Spleen (tissue), 11 donors: ENCODE results near the gene SENP7. TPM values are rescaled to one million over a fixed set of nuclear protein-coding genes. Genes with fewer than 3 reads are reported as not detected.

Experiments
- DNase-seq: peaks from one replicate; pipeline ENCODE4 v3.0.0-alpha.2; 2020
- H3K27ac ChIP-seq, 8 donors: fragments of 200-600 bp; sonication (generic) in 7 of 8; 1 replicate in 4 of 8; 2 replicates in 4 of 8; pipeline versions ENCODE4 v1.5.0 to v1.8.0; 2016 to 2021; ENCODE audit warnings: inconsistent platforms in 4 of 8, mild to moderate bottlenecking in 4 of 8, moderate library complexity in 1 of 8
- H3K27me3 ChIP-seq, 7 donors: fragments of 200-600 bp; sonication (generic) in 6 of 7; replicated peaks in 1 of 7; 1 replicate in 4 of 7; 2 replicates in 3 of 7; pipeline versions ENCODE4 v1.5.0 to v1.8.0; 2016 to 2021; ENCODE audit warnings: inconsistent platforms in 3 of 7, mild to moderate bottlenecking in 1 of 7
- H3K36me3 ChIP-seq, 6 donors: fragments of 200-600 bp; sonication (generic) in 5 of 6; 1 replicate in 4 of 6; 2 replicates in 2 of 6; pipeline versions ENCODE4 v1.5.0 to v1.8.0; 2016 to 2021; ENCODE audit warnings: inconsistent platforms in 2 of 6
- H3K4me1 ChIP-seq, 6 donors: fragments of 200-600 bp; sonication (generic) in 5 of 6; 1 replicate in 3 of 6; 2 replicates in 3 of 6; pipeline versions ENCODE4 v1.5.0 to v1.8.0; 2016 to 2021; ENCODE audit warnings: inconsistent platforms in 3 of 6
- H3K4me3 ChIP-seq, 8 donors: fragments of 200-600 bp; sonication (generic) in 7 of 8; 1 replicate in 4 of 8; 2 replicates in 4 of 8; pipeline versions ENCODE4 v1.5.0 to v1.8.0; 2016 to 2021; ENCODE audit warnings: inconsistent platforms in 4 of 8, mild to moderate bottlenecking in 4 of 8, moderate library complexity in 2 of 8
- H3K9me3 ChIP-seq, 8 donors: fragments of 200-600 bp; sonication (generic) in 7 of 8; 1 replicate in 4 of 8; 2 replicates in 4 of 8; pipeline versions ENCODE4 v1.5.0 to v1.8.0; 2016 to 2021; ENCODE audit warnings: inconsistent platforms in 4 of 8
- CTCF ChIP-seq, 11 experiments: fragments of 200-600 bp in 7 of 11; fragments of 450-650 bp in 4 of 11; sonication (generic) in 4 of 11; IDR thresholded peaks in 8 of 11; conservative IDR thresholded peaks in 3 of 11; 1 replicate in 7 of 11; 2 replicates in 4 of 11; pipeline versions ENCODE4 v1.4.0 to v1.8.0; 2016 to 2021; ENCODE audit warnings: antibody characterized with exemption in 11 of 11, inconsistent platforms in 4 of 11, mild to moderate bottlenecking in 1 of 11
- POLR2A ChIP-seq, 3 donors: fragments of 450-650 bp; IDR thresholded peaks; one replicate each; pipeline ENCODE4 v1.5.1; 2017; ENCODE audit warnings: antibody characterized with exemption in 3 of 3, mild to moderate bottlenecking in 1 of 3
- POLR2AphosphoS5 ChIP-seq, 3 donors: sonication (generic); formaldehyde crosslinking; IDR thresholded peaks; one replicate each; pipeline ENCODE4 v1.5.1; 2017; ENCODE audit warnings: antibody characterized with exemption in 3 of 3
- WGBS, 5 donors: extraction: QIAGEN DNeasy Blood & Tissue Kit in 3 of 5; methylation state at CpG; one replicate each; pipeline versions ENCODE4 v1.1.5 to v1.1.7; 2013 to 2018; 5-methylcytosine and 5-hydroxymethylcytosine counted together
- intact Hi-C: fragments of 100-400 bp; cut with DNase I; formaldehyde crosslinking; loops from one replicate; pipeline ENCODE4 v1.15.0; 2023; ENCODE audit warnings: low total_unique reads
- polyA plus RNA-seq, 3 donors: library from polyadenylated mRNA; stranded (reverse); fragments of 200-250 nt; gene quantifications; one replicate each; pipeline ENCODE4 v1.2.1, GENCODE V29; 2013
- total RNA-seq, 7 donors: library from RNA; depleted of rRNA in 3 of 7; stranded (reverse); fragments of >200 nt in 3 of 7; fragmentation: NEBNext Ultra II Directional in 4 of 7; extraction: Animal tissue kit (Norgen Biotek cat#: 25700) in 4 of 7; gene quantifications; one replicate each; pipeline versions ENCODE4 v1.1.0 to v1.2.1, GENCODE V29; 2016 to 2021
- donor health status: healthy with polysubstance abuse.
- donor health status: DM: no; HTN: no; CAD: no; lungs with moderate emphysema.
- donor health status: DM: no; HTN: no; CAD: no.
- donor health status: Bipolar disorder and iron deficiency.
- donor health status: healthy.
- donor health status: DM: no; HTN: no; CAD: no.
- donor health status: DM: yes; HTN: yes; CAD: no.

SENP7 gene
- total and polyA plus RNA-seq, 10 donors, result 11.2 to 46.9 (median 33.4) TPM

DNA sequence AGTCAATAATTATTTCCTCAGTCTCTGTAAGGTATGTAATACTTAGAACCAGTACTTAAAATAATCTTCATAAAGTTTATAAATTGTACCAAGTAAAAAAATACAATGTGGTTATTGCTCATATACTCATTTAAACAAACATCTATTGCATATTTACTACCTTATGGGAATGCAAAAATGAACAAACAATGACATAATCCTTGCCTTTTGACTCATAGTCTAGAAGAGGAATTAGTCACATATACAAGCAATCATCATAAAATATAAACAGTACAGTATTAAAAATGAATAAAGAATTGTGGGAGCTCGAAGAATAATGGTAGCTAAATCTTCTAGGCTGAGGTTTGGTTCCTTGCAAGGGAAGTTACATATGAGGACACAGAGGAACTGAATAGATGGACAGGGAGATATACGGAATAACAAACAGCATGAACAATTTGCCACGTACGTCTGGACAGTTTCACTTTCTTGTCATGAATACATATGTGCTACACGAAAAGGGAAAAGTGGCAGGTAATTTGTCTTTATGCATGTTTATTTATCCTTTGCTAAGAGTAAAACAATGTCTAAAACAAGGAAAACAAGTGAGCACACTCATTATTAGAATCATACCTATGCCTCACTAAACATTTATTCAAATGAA lies 209.8 kb downstream of the SENP7 start:
- Histone ChIP-seq H3K27me3 (no peaks in the 10 kb centered on the region), H3K36me3 (no peaks in the 10 kb centered on the region), H3K9me3 (peaks cover 6 to 21% (median 15%) of the 10 kb centered on the region in 8 donors), H3K4me3 (no peak overlapping the region), H3K4me1 (no peaks in the 10 kb centered on the region), H3K27ac (no peak overlapping the region)
- no peak for DNase-seq
- WGBS, 5 donors, result 51 to 69% (median 60%) methylated on average over 5 of the region's 5 CpGs
- intact Hi-C loops, result no loop called here
- TF ChIP-seq POLR2AphosphoS5 (IDR thresholded peaks at IDR 0.05), result no peak
- TF ChIP-seq POLR2A (IDR thresholded peaks at IDR 0.05), result no peak
- TF ChIP-seq CTCF (IDR thresholded peaks at IDR 0.05 in 8 of 11, conservative IDR thresholded peaks at IDR 0.05 in 3 of 11), result no peak

GRCh38 chr3:101300073-101300472 lies 212.9 kb downstream of the SENP7 start:
- H3K4me3 ChIP-seq, result no peak overlapping the region
- H3K27ac ChIP-seq, result no peak overlapping the region
- 93 to 100% (median 95%) methylated on average over 3 to 8 of the region's 8 CpGs for WGBS, 5 donors
- DNase-seq, result no peak
- no peaks in the 10 kb centered on the region for H3K27me3 ChIP-seq
- H3K9me3 ChIP-seq, result peaks cover 0 to 32% (median 15%) of the 10 kb centered on the region in 8 donors
- H3K4me1 ChIP-seq, result no peaks in the 10 kb centered on the region
- TF ChIP-seq POLR2A (IDR thresholded peaks at IDR 0.05), result no peak
- TF ChIP-seq CTCF (IDR thresholded peaks at IDR 0.05 in 8 of 11, conservative IDR thresholded peaks at IDR 0.05 in 3 of 11), result no peak
- TF ChIP-seq POLR2AphosphoS5 (IDR thresholded peaks at IDR 0.05), result no peak
- H3K36me3 ChIP-seq, result no peaks in the 10 kb centered on the region
- intact Hi-C loops, result no loop called here

GRCh38 chr3:101292027-101292426 lies 221.0 kb downstream of the SENP7 start:
- Histone ChIP-seq H3K27me3 (no peaks in the 10 kb centered on the region), H3K9me3 (peaks cover 0 to 38% (median 17%) of the 10 kb centered on the region in 8 donors), H3K4me3 (no peak overlapping the region), H3K4me1 (no peaks in the 10 kb centered on the region), H3K27ac (no peak overlapping the region), H3K36me3 (no peaks in the 10 kb centered on the region)
- DNase-seq, result no peak
- intact Hi-C loops, result no loop called here
- TF ChIP-seq POLR2AphosphoS5 (IDR thresholded peaks at IDR 0.05) (no peak), POLR2A (IDR thresholded peaks at IDR 0.05) (no peak), CTCF (IDR thresholded peaks at IDR 0.05 in 8 of 11, conservative IDR thresholded peaks at IDR 0.05 in 3 of 11) (no peak)

DNA sequence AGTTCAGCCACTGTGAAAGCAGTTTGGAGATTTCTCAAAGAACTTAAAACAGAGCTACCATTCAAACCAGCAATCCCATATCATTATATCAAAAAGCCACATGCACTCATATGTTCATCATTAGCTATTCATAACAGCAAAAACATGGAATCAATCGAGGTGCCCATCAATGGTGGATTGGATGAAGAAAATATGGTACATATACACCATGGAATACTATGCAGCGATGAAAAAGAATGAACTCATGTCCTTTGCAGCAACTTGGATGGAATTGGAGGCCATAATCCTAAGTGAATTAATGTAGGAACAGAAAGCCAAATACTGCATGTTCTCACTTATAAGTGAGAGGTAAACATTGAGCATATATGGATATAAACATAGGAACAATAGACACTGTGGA lies 224.7 kb downstream of the SENP7 start:
- H3K9me3 ChIP-seq, result peaks cover 0 to 10% (median 5%) of the 10 kb centered on the region in 8 donors
- WGBS, 5 donors, result 75 to 93% (median 81%) methylated on average over 2 of the region's 2 CpGs
- H3K36me3 ChIP-seq, result no peaks in the 10 kb centered on the region
- DNase-seq, result no peak
- intact Hi-C loops, result no loop called here
- no peaks in the 10 kb centered on the region for H3K27me3 ChIP-seq
- TF ChIP-seq POLR2AphosphoS5 (IDR thresholded peaks at IDR 0.05) (no peak), CTCF (IDR thresholded peaks at IDR 0.05 in 8 of 11, conservative IDR thresholded peaks at IDR 0.05 in 3 of 11) (no peak), POLR2A (IDR thresholded peaks at IDR 0.05) (no peak)
- H3K4me3 ChIP-seq, result no peak overlapping the region
- H3K27ac ChIP-seq, result no peak overlapping the region
- H3K4me1 ChIP-seq, result no peaks in the 10 kb centered on the region
